ENCODE measurements around the gene FYB1. TPM values are rescaled to one million over a fixed set of nuclear protein-coding genes. Genes with fewer than 3 reads are reported as not detected.
"Not testable (repeated sequence)": the region's sequence is repeated elsewhere in the genome, so short reads cannot be mapped to it uniquely, and the experiment has no call there.

Gene FYB1
- total RNA-seq, 1 experiment from 2014 or later, result 1.1 TPM

DNA sequence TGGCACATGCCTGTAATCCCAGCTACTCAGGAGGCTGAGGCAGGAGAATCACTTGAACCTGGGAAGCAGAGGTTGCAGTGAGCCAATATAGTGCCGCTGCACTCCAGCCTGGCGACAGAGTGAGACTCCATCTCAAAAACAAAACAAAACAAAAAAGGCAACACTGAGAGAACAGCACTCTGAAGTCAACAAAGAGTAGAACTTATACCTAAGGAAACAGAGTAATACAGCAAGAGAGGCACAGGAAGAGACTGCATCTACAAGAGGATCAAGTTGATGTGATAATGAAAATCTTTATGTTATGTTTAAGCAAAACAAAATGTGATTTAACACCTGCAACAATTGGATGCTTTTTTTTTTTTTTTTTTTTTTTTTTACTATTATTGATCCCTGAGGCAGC is 33.1 kb downstream of the FYB1 start:
- no peak overlapping the region for H2AFZ ChIP-seq (ENCODE audit: low read length)
- H3F3A ChIP-seq (ENCODE audit: low read length, unreplicated experiment), result no peaks in the 10 kb centered on the region
- TF ChIP-seq CTCF (conservative IDR thresholded peaks at IDR 0.05; ENCODE audit: low read depth, low read length) (no peak), EZH2 (IDR thresholded peaks at IDR 0.05; ENCODE audit: low read length, unreplicated experiment) (no peak), EZH2phosphoT487 (IDR thresholded peaks at IDR 0.05; ENCODE audit: borderline replicate concordance, low read length) (no peak)
- H3K36me3 ChIP-seq (ENCODE audit: low read depth, low read length), result no peaks in the 10 kb centered on the region
- no peaks in the 10 kb centered on the region for H3K9me2 ChIP-seq (replicated peaks; ENCODE audit: low read length)
- DNase-seq (no peak), ATAC-seq (no peak)
- no peaks in the 10 kb centered on the region for H3K9me3 ChIP-seq (ENCODE audit: low read length)
- intact Hi-C loops (cut with micrococcal nuclease), result no loop called here
- no TSS peak for BruUV-seq (replicated peaks)
- CTCF ChIA-PET, result no interaction called here
- H3K27me3 ChIP-seq (ENCODE audit: low read length), result no peaks in the 10 kb centered on the region
- peaks cover 9% of the 10 kb centered on the region for H3K4me1 ChIP-seq (ENCODE audit: insufficient read depth, low read length)
- no peak overlapping the region for H3K9ac ChIP-seq (ENCODE audit: low read length)
- H4K20me1 ChIP-seq (ENCODE audit: low read length), result no peaks in the 10 kb centered on the region
- no peaks in the 10 kb centered on the region for H3K79me2 ChIP-seq (ENCODE audit: low read length)
- POLR2A ChIA-PET (ENCODE audit: unreplicated experiment), result no interaction called here
- H3K4me3 ChIP-seq (ENCODE audit: low read length), result no peak overlapping the region
- H3K4me2 ChIP-seq (ENCODE audit: low read length), result no peak overlapping the region
- H3K27ac ChIP-seq (ENCODE audit: low read length), result no peak overlapping the region

GRCh38 chr5:39185761-39186160 is 33.6 kb downstream of the FYB1 start:
- Histone ChIP-seq H3K4me2 (ENCODE audit: low read length) (no peak overlapping the region), H3K4me1 (ENCODE audit: insufficient read depth, low read length) (peaks cover 9% of the 10 kb centered on the region), H3K4me3 (ENCODE audit: low read length) (no peak overlapping the region), H3K27ac (ENCODE audit: low read length) (no peak overlapping the region), H3K9ac (ENCODE audit: low read length) (no peak overlapping the region), H4K20me1 (ENCODE audit: low read length) (no peaks in the 10 kb centered on the region), H3K9me3 (ENCODE audit: low read length) (no peaks in the 10 kb centered on the region), H3K79me2 (ENCODE audit: low read length) (no peaks in the 10 kb centered on the region), H3F3A (ENCODE audit: low read length, unreplicated experiment) (no peaks in the 10 kb centered on the region), H2AFZ (ENCODE audit: low read length) (no peak overlapping the region), H3K27me3 (ENCODE audit: low read length) (no peaks in the 10 kb centered on the region), H3K9me2 (replicated peaks; ENCODE audit: low read length) (no peaks in the 10 kb centered on the region), H3K36me3 (ENCODE audit: low read depth, low read length) (no peaks in the 10 kb centered on the region)
- no TSS peak for BruUV-seq (replicated peaks)
- intact Hi-C loops (cut with micrococcal nuclease), result no loop called here
- POLR2A ChIA-PET (ENCODE audit: unreplicated experiment), result no interaction called here
- TF ChIP-seq EZH2phosphoT487 (IDR thresholded peaks at IDR 0.05; ENCODE audit: borderline replicate concordance, low read length) (no peak), EZH2 (IDR thresholded peaks at IDR 0.05; ENCODE audit: low read length, unreplicated experiment) (no peak), CTCF (conservative IDR thresholded peaks at IDR 0.05; ENCODE audit: low read depth, low read length) (no peak)
- CTCF ChIA-PET, result no interaction called here
- ATAC-seq, result no peak
- no peak for DNase-seq

DNA sequence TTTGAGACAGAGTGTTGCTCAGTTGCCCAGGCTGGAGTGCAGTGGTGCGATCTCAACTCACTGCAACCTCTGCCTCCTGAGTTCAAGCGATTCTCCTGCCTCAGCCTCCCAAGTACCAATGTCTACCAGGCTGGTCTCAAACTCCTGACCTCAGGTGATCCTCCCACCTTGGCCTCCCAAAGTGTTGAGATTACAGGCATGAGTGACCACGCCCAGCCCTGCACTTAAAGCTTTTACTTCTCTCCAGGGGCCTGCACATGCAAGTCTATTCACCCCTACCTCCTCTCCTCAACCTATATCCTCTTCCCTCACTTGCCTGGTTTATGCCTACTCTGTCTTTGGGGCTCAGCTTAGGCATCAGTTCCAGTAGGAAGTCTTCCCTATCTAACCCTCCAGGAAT is 39.8 kb downstream of the FYB1 start:
- POLR2A ChIA-PET (ENCODE audit: unreplicated experiment); H3K4me3 ChIP-seq (ENCODE audit: low read length); H3F3A ChIP-seq (ENCODE audit: low read length, unreplicated experiment); H2AFZ ChIP-seq (ENCODE audit: low read length); DNase-seq; H3K27ac ChIP-seq (ENCODE audit: low read length); BruUV-seq (replicated peaks); intact Hi-C loops (cut with micrococcal nuclease); H3K79me2 ChIP-seq (ENCODE audit: low read length); H3K4me2 ChIP-seq (ENCODE audit: low read length); CTCF ChIA-PET; ATAC-seq; H3K9me3 ChIP-seq (ENCODE audit: low read length); H3K27me3 ChIP-seq (ENCODE audit: low read length); H3K9ac ChIP-seq (ENCODE audit: low read length); H3K36me3 ChIP-seq (ENCODE audit: low read depth, low read length); H3K9me2 ChIP-seq (replicated peaks; ENCODE audit: low read length); H4K20me1 ChIP-seq (ENCODE audit: low read length): not testable (repeated sequence)
- H3K4me1 ChIP-seq (ENCODE audit: insufficient read depth, low read length), result peaks cover 11% of the 10 kb centered on the region

All from PC-3 (cell line).